OCI-LY3 (cell line): Measurements from ENCODE around the gene HBE1.

Source experiments
- H2AFZ ChIP-seq: fragments of 200-600, 300-600 bp; shearing (Covaris generic); 2 replicates; pipeline ENCODE4 v1.6.0; 2014; ENCODE audit warnings: antibody characterized with exemption, low read depth, low read length
- H3K27ac ChIP-seq: fragments of 200-600, 300-600 bp; sonication (generic); 2 replicates; pipeline ENCODE4 v1.5.1; 2014; ENCODE audit warnings: mild to moderate bottlenecking, low read length, moderate library complexity, mixed read lengths
- H3K27me3 ChIP-seq: fragments of 200-600, 300-600 bp; sonication (generic); 2 replicates; pipeline ENCODE4 v1.6.1; 2014; ENCODE audit warnings: low read depth, low read length, mixed read lengths
- H3K36me3 ChIP-seq: fragments of 200-600, 300-600 bp; sonication (generic); replicated peaks from 2 replicates; pipeline ENCODE3; 2014; ENCODE audit warnings: low read depth, low read length, mixed read lengths
- H3K4me1 ChIP-seq: fragments of 300-600, 200-600 bp; sonication (generic); 2 replicates; pipeline ENCODE4 v1.6.1; 2014; ENCODE audit warnings: low read length, mixed read lengths
- H3K4me2 ChIP-seq: fragments of 200-600, 300-600 bp; sonication (generic); 2 replicates; pipeline ENCODE4 v1.6.1; 2014; ENCODE audit warnings: low read length, mixed read lengths
- H3K4me3 ChIP-seq: fragments of 300-600, 200-600 bp; sonication (generic); 2 replicates; pipeline ENCODE4 v1.5.1; 2014; ENCODE audit warnings: antibody characterized with exemption, mild to moderate bottlenecking, low read length, moderate library complexity
- H3K79me2 ChIP-seq: fragments of 300-600, 200-600 bp; shearing (Covaris generic); 2 replicates; pipeline ENCODE4 v1.6.1; 2014; ENCODE audit warnings: mild to moderate bottlenecking, low read length, mixed read lengths
- H3K9ac ChIP-seq: fragments of 300-600, 200-600 bp; shearing (Covaris generic); 2 replicates; pipeline ENCODE4 v1.6.0; 2014; ENCODE audit warnings: mild to moderate bottlenecking, low read length, moderate library complexity
- H3K9me3 ChIP-seq: fragments of 200-600, 300-600 bp; shearing (Covaris generic); 2 replicates; pipeline ENCODE4 v1.6.1; 2014; ENCODE audit warnings: low read length, mixed read lengths; ENCODE audit not compliant: insufficient read depth
- H4K20me1 ChIP-seq: fragments of 200-600, 300-600 bp; sonication (generic); 2 replicates; pipeline ENCODE4 v1.6.1; 2016; ENCODE audit warnings: low read length, mixed read lengths; ENCODE audit not compliant: insufficient read depth
- CTCF ChIP-seq: fragments of 200-600, 300-600 bp; sonication (generic); IDR thresholded peaks from 2 replicates; pipeline ENCODE4 v1.5.1; 2014; ENCODE audit warnings: antibody characterized with exemption, low read length, low read depth
- EZH2phosphoT487 ChIP-seq: fragments of 200-600 bp; shearing (Covaris generic); IDR thresholded peaks from 2 replicates; pipeline ENCODE4 v1.6.1; 2018; ENCODE audit warnings: antibody characterized with exemption, mixed run types, low read depth

Gene HBE1

GRCh38 chr11:5242933-5243815 lies 26.6 kb downstream of the HBE1 start:
- H3K9me3 ChIP-seq, result no peaks in the 10 kb centered on the region
- H3K79me2 ChIP-seq, result no peaks in the 10 kb centered on the region
- no peaks in the 10 kb centered on the region for H3K36me3 ChIP-seq
- H3K4me1 ChIP-seq, result peaks cover 4% of the 10 kb centered on the region
- H2AFZ ChIP-seq, result no peak overlapping the region
- H3K4me3 ChIP-seq, result no peak overlapping the region
- no peaks in the 10 kb centered on the region for H4K20me1 ChIP-seq
- peak overlapping the region; percentile 7; the same call in 1 of the 2 replicates for H3K4me2 ChIP-seq
- H3K27me3 ChIP-seq, result no peaks in the 10 kb centered on the region
- no peak overlapping the region for H3K27ac ChIP-seq
- no peak for TF ChIP-seq EZH2phosphoT487
- TF ChIP-seq CTCF, result no peak
- no peak overlapping the region for H3K9ac ChIP-seq

GRCh38 chr11:5242208-5242607 lies 27.5 kb downstream of the HBE1 start:
- no peak overlapping the region for H3K4me2 ChIP-seq
- H2AFZ ChIP-seq, result no peak overlapping the region

GRCh38 chr11:5241458-5241857 lies 28.3 kb downstream of the HBE1 start:
- H3K36me3 ChIP-seq, result no peaks in the 10 kb centered on the region
- H3K27me3 ChIP-seq, result no peaks in the 10 kb centered on the region
- no peak overlapping the region for H3K4me3 ChIP-seq
- H2AFZ ChIP-seq, result no peak overlapping the region
- no peaks in the 10 kb centered on the region for H3K79me2 ChIP-seq
- H3K27ac ChIP-seq, result no peak overlapping the region
- H3K4me1 ChIP-seq, result peaks cover 4% of the 10 kb centered on the region
- no peaks in the 10 kb centered on the region for H3K9me3 ChIP-seq
- no peak overlapping the region for H3K4me2 ChIP-seq
- no peak for TF ChIP-seq EZH2phosphoT487
- no peak for TF ChIP-seq CTCF
- no peaks in the 10 kb centered on the region for H4K20me1 ChIP-seq
- H3K9ac ChIP-seq, result no peak overlapping the region

More at GRCh38 chr11:5242208-5242607, 27.5 kb downstream of the HBE1 start:
- Histone ChIP-seq H3K27me3 (no peaks in the 10 kb centered on the region), H3K9me3 (no peaks in the 10 kb centered on the region), H3K4me3 (no peak overlapping the region), H4K20me1 (no peaks in the 10 kb centered on the region), H3K79me2 (no peaks in the 10 kb centered on the region), H3K27ac (no peak overlapping the region), H3K36me3 (no peaks in the 10 kb centered on the region), H3K9ac (no peak overlapping the region), H3K4me1 (peaks cover 4% of the 10 kb centered on the region)
- TF ChIP-seq CTCF (no peak), EZH2phosphoT487 (no peak)

- H3K9me3 ChIP-seq, result no peaks in the 10 kb centered on the region
- peaks cover 4% of the 10 kb centered on the region for H3K4me1 ChIP-seq
- H3K79me2 ChIP-seq, result no peaks in the 10 kb centered on the region
- H2AFZ ChIP-seq, result no peak overlapping the region
- no peak overlapping the region for H3K9ac ChIP-seq
- TF ChIP-seq CTCF, result no peak
- no peak for TF ChIP-seq EZH2phosphoT487
- H3K4me3 ChIP-seq, result no peak overlapping the region
- H3K27ac ChIP-seq, result no peak overlapping the region
- no peak overlapping the region for H3K4me2 ChIP-seq
- no peaks in the 10 kb centered on the region for H3K27me3 ChIP-seq
- no peaks in the 10 kb centered on the region for H3K36me3 ChIP-seq
- H4K20me1 ChIP-seq, result no peaks in the 10 kb centered on the region
These were observed 29.3 kb downstream of the HBE1 start for GRCh38 chr11:5240458-5240857.
